WTC11 (cell line): Measurements from ENCODE around the gene RBBP6.

Source experiments
- CTCF ChIP-seq: fragments of 200-600 bp; IDR thresholded peaks from 2 replicates; pipeline ENCODE4 v1.8.0; 2022; ENCODE audit warnings: antibody characterized with exemption
- TF ChIP-seq, protein P1 (sequence below): fragments of 250-450 bp; sonication (Bioruptor Pico); IDR thresholded peaks from 2 replicates; pipeline ENCODE4 v1.9.0; 2021; ENCODE audit warnings: mild to moderate bottlenecking

DNA sequence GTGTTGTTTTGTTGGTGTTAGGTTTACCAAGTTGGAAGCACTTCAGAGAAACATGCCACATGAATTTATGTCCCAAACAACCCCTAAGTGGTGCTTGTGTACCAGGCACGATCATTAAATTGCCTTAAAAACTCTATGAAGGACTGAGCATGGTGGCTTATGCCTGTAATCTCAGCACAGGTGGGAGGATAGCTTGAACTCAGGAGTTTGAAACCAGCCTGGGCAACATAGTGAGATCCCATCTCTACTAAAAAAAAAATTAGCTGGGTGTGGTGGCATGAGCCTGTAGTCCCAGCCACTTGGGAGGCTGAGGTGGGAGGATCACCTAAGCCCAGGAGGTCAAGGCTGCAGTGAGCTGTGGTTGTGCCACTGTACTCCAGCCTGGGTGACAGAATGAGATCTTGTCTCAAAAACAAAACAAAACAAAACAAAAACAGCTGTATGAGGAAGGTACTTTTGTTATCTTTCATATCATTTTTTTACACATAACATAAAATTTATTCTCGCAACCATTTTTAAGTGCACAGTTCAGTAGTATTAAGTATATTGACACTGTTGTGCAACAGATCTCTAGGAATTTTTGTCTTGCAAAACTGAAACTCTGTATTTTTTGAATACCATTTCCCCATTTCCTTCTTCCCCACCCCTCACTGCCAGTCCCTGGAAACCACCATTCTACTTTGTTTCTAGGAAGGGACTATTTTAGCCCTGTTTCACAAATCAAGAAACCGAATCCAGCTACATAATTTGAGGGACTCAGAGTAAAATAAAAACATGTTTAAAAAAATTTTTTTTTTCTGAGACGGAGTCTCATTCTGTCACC, 14.3 kb upstream of the RBBP6 start:
- TF ChIP-seq, protein P1, sequence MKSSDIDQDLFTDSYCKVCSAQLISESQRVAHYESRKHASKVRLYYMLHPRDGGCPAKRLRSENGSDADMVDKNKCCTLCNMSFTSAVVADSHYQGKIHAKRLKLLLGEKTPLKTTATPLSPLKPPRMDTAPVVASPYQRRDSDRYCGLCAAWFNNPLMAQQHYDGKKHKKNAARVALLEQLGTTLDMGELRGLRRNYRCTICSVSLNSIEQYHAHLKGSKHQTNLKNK (CRISPR knock-in tag): no peak
- no peak for TF ChIP-seq CTCF
